ACC112 (cell line): ENCODE results near the gene SPPL2A.

Experiments
- H2AFZ ChIP-seq: fragments of 200-600 bp; sonication (generic); one replicate; pipeline ENCODE4 v1.6.0; 2017; ENCODE audit warnings: antibody characterized with exemption, low read length; ENCODE audit not compliant: unreplicated experiment
- H3K27ac ChIP-seq: fragments of 200-600 bp; sonication (generic); 2 replicates; pipeline ENCODE4 v1.5.1; 2014; ENCODE audit warnings: low read depth, mild to moderate bottlenecking, antibody characterized with exemption, low read length, moderate library complexity
- H3K27me3 ChIP-seq: fragments of 200-600 bp; sonication (generic); 2 replicates; pipeline ENCODE4 v1.6.1; 2014; ENCODE audit warnings: mild to moderate bottlenecking, antibody characterized with exemption, low read length, moderate library complexity, mixed read lengths; ENCODE audit not compliant: insufficient read depth
- H3K36me3 ChIP-seq: fragments of 200-600 bp; sonication (generic); 2 replicates; pipeline ENCODE4 v1.6.1; 2016; ENCODE audit warnings: mild to moderate bottlenecking, antibody characterized with exemption, low read length, moderate library complexity, mixed read lengths; ENCODE audit not compliant: insufficient read depth
- H3K4me1 ChIP-seq: fragments of 200-600 bp; sonication (generic); one replicate; pipeline ENCODE4 v1.6.1; 2016; ENCODE audit warnings: low read length, mixed read lengths; ENCODE audit not compliant: insufficient read depth, unreplicated experiment, control insufficient read depth
- H3K4me3 ChIP-seq: fragments of 200-600 bp; sonication (generic); 2 replicates; pipeline ENCODE4 v1.5.1; 2014; ENCODE audit warnings: mild to moderate bottlenecking, low read depth, low read length
- H3K79me2 ChIP-seq: fragments of 200-600 bp; sonication (generic); one replicate; pipeline ENCODE4 v1.6.0; 2016; ENCODE audit warnings: low read length; ENCODE audit not compliant: control insufficient read depth, unreplicated experiment, insufficient read depth

Gene SPPL2A

DNA sequence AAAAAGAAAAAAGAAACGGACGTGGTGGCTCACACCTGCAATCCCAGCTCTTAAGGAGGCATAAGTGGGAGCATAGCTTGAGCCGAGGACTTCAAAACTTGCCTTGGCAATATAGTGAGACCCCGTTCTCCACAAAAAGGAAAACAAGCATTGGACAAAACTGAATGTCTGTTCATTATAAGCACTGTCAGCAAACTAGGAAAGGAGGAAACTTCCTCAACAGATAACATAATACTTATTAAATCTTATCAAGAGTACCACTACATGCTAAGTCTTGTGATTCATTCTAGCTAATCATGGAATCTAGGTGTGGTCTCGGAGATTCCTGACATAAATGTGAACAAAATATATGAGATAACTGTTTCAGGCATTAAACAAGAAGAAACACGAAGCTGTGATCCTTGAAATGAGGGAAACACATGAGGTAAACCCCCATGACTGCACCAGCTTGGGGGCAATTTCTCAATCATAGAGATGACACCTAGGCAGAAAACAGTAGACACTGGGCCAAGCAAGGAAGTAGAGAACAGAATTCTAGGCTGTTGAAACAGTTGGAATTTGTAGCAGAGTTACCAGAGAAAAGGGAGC is 112.3 kb downstream of the SPPL2A start:
- no peak overlapping the region for H2AFZ ChIP-seq
- no peak overlapping the region for H3K4me3 ChIP-seq
- H3K4me1 ChIP-seq, result no peaks in the 10 kb centered on the region
- H3K79me2 ChIP-seq, result no peaks in the 10 kb centered on the region
- H3K27me3 ChIP-seq, result no peaks in the 10 kb centered on the region
- no peak overlapping the region for H3K27ac ChIP-seq
- peaks cover 23% of the 10 kb centered on the region for H3K36me3 ChIP-seq

DNA sequence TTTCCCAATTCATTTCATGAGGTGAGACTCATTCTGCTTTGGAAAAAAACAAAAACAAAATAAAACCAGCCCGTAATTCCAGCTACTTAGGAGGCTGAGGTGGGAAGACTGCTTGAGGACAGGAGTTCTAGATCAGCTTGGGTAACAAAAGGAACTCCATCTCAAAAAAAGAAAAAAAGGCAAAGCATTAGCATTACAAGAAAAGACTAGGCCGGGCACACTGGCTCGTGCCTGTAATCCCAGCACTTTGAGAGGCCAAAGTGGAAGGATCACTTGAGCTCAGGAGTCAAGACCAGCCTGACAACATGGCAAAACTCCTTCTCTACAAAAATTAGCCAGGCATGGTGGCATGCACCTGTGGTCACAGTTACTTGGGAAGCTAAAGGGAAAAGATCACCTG is 112.8 kb downstream of the SPPL2A start:
- no peak overlapping the region for H2AFZ ChIP-seq
- no peak overlapping the region for H3K4me3 ChIP-seq
- H3K27ac ChIP-seq, result no peak overlapping the region
- H3K79me2 ChIP-seq, result no peaks in the 10 kb centered on the region
- no peaks in the 10 kb centered on the region for H3K4me1 ChIP-seq
- peaks cover 27% of the 10 kb centered on the region for H3K36me3 ChIP-seq
- no peaks in the 10 kb centered on the region for H3K27me3 ChIP-seq
